Upper lobe of left lung (tissue), 6 donors: ENCODE data around the gene SEMA4D. TPM values are rescaled to one million over a fixed set of nuclear protein-coding genes. Genes with fewer than 3 reads are reported as not detected.

Source experiments
- ATAC-seq, 2 donors: fragments of 200-7000 bp; cut with Tn5 transposase; one replicate each; pipeline ENCODE4 v1.9.1; 2022; ENCODE audit warnings: mild to moderate bottlenecking in 2 of 2, moderate library complexity in 2 of 2; ENCODE audit not compliant: low FRiP score in 2 of 2
- DNase-seq, 2 donors: peaks; one replicate each; pipeline ENCODE4 v3.0.0-alpha.2; 2019 to 2020
- H3K27ac ChIP-seq, 4 donors: fragments of 200-600 bp; sonication (generic); one replicate each; pipeline ENCODE4 v1.5.1; 2016 to 2019
- H3K27me3 ChIP-seq, 4 donors: fragments of 200-600 bp; sonication (generic); one replicate each; pipeline ENCODE4 v1.5.1; 2017 to 2019
- H3K36me3 ChIP-seq, 4 donors: fragments of 200-600 bp; sonication (generic); one replicate each; pipeline ENCODE4 v1.5.1; 2016 to 2019
- H3K4me1 ChIP-seq, 4 donors: fragments of 200-600 bp; sonication (generic); one replicate each; pipeline ENCODE4 v1.5.1; 2018 to 2019
- H3K4me3 ChIP-seq, 4 donors: fragments of 200-600 bp; sonication (generic); one replicate each; pipeline ENCODE4 v1.5.1; 2017 to 2019; ENCODE audit warnings: mild to moderate bottlenecking in 2 of 4, moderate library complexity in 1 of 4
- H3K9me3 ChIP-seq, 4 donors: fragments of 200-600 bp; sonication (generic); one replicate each; pipeline ENCODE4 v1.5.1; 2018 to 2019
- EP300 ChIP-seq, 4 donors: sonication (generic); formaldehyde crosslinking; IDR thresholded peaks; one replicate each; pipeline ENCODE4 v1.5.1; 2017; ENCODE audit warnings: antibody characterized with exemption in 4 of 4, control low read depth in 2 of 4
- POLR2A ChIP-seq, 4 donors: fragments of 450-650 bp; IDR thresholded peaks; one replicate each; pipeline ENCODE4 v1.5.1; 2016 to 2017; ENCODE audit warnings: antibody characterized with exemption in 4 of 4, mild to moderate bottlenecking in 2 of 4
- POLR2AphosphoS5 ChIP-seq, 2 donors: sonication (generic); formaldehyde crosslinking; IDR thresholded peaks; one replicate each; pipeline ENCODE4 v1.5.1; 2017; ENCODE audit warnings: antibody characterized with exemption in 2 of 2
- WGBS, 2 donors: methylation state at CpG; one replicate each; pipeline ENCODE4 v1.1.5; 2017 to 2018; 5-methylcytosine and 5-hydroxymethylcytosine counted together
- total RNA-seq, 6 donors: library from RNA; depleted of rRNA in 4 of 6; stranded (reverse); fragments of >200 nt in 4 of 6; gene quantifications; one replicate each; pipeline versions ENCODE4 v1.1.0 to v1.2.1, GENCODE V29; 2016 to 2021
- TF ChIP-seq, protein P1 (sequence below), 6 experiments: fragments of 450-650 bp in 4 of 6; fragments of 200-600 bp in 2 of 6; sonication (generic) in 2 of 6; IDR thresholded peaks; one replicate each; pipeline ENCODE4 v1.5.1; 2016 to 2019; ENCODE audit warnings: antibody characterized with exemption in 6 of 6
- donor health status: DM: no; HTN: no; CAD: no; lungs with moderate emphysema.
- donor health status: DM: no; HTN: yes; CAD: no; lungs with severe emphysema.

The SEMA4D gene
- total RNA-seq, 6 donors from 2014 or later, result 24.6 to 61.3 (median 41.8) TPM

DNA sequence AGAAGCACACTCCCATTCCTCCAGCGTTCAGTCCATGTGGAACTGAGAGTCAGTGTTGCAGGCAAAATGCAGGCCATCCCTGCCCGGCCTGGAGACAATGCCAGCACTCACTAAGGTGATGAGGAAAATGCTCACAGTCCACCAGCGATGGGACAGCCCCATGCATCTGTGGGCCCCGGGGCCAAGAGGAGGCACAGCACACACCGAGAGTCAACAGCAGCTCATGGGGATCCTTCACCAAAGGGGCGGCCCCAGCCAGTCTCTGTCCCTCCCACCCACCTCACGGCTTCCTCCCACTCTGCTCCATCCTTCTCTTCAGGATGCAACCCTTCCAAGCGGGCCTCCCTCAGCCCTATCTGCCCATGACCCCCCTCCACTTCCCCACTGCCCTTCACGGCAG lies 6.2 kb downstream of the SEMA4D start:
- TF ChIP-seq EP300 (IDR thresholded peaks at IDR 0.05) (no peak), POLR2AphosphoS5 (IDR thresholded peaks at IDR 0.05) (no peak), POLR2A (IDR thresholded peaks at IDR 0.05) (no peak)
- TF ChIP-seq, protein P1, sequence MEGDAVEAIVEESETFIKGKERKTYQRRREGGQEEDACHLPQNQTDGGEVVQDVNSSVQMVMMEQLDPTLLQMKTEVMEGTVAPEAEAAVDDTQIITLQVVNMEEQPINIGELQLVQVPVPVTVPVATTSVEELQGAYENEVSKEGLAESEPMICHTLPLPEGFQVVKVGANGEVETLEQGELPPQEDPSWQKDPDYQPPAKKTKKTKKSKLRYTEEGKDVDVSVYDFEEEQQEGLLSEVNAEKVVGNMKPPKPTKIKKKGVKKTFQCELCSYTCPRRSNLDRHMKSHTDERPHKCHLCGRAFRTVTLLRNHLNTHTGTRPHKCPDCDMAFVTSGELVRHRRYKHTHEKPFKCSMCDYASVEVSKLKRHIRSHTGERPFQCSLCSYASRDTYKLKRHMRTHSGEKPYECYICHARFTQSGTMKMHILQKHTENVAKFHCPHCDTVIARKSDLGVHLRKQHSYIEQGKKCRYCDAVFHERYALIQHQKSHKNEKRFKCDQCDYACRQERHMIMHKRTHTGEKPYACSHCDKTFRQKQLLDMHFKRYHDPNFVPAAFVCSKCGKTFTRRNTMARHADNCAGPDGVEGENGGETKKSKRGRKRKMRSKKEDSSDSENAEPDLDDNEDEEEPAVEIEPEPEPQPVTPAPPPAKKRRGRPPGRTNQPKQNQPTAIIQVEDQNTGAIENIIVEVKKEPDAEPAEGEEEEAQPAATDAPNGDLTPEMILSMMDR (IDR thresholded peaks at IDR 0.05), result no peak
- H3K4me3 ChIP-seq, result no peak overlapping the region
- no peak for ATAC-seq

DNA sequence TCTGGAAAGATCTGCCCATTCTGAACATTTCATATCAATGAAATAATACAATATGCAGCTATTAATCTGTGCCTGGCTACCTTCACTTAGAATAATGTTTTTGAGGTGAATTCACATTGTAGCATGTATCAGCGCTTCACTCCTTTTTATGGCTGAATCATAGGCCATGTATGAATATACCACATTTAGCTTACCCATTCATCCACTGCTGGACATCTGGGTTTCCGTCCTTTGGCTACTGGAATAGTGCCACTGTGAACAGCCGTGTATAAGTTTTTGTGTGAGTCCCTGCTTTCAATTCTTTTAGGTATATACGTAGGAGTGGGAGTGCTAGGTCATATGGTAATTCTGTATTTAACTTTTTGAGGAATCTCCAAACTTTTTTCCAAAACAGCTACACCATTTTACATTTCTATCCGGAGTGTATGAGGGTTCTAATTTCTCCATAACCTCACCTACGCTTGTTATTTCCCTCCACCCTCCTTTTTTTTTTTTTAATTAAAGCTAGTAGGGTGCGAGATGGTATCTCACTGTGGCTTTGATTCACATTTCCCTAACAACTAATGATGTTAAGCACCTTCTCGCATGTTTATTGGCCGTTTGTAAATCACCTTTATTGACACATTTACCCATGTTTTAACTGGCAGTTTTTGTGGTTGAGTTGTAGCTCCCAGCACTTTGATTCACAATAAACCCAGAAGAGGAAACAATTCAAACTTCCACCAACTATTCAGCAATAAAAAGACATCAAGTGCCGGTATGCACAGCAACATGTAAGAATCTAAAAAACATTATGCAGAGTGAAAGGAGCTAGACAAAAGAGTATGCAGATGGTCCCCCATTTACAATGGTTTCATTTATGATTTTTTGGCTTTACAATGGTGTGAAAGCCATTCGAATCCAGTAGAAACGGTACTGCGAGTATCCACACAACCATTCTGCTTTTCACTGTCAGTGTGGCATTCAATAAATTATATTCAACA lies 8.1 kb downstream of the SEMA4D start:
- Histone ChIP-seq H3K9me3 (no peaks in the 10 kb centered on the region), H3K4me1 (peaks cover 3 to 8% (median 4%) of the 10 kb centered on the region in 4 donors), H3K27ac (no peak overlapping the region), H3K4me3 (no peak overlapping the region), H3K27me3 (no peaks in the 10 kb centered on the region), H3K36me3 (no peaks in the 10 kb centered on the region)
- DNase-seq (no peak), ATAC-seq (no peak)
- WGBS, 2 donors, result 70 to 75% methylated on average over 13 of the region's 13 CpGs
- no peak for TF ChIP-seq POLR2A (IDR thresholded peaks at IDR 0.05)
- no peak for TF ChIP-seq EP300 (IDR thresholded peaks at IDR 0.05)
- TF ChIP-seq POLR2AphosphoS5 (IDR thresholded peaks at IDR 0.05), result no peak
- TF ChIP-seq, protein P1 (IDR thresholded peaks at IDR 0.05), result no peak

More for the DNA sequence above, 6.2 kb downstream of the SEMA4D start:
- H3K36me3 ChIP-seq, result no peaks in the 10 kb centered on the region
- no peak overlapping the region for H3K27ac ChIP-seq
- H3K9me3 ChIP-seq, result no peaks in the 10 kb centered on the region
- DNase-seq, result no peak
- H3K4me1 ChIP-seq, result peaks cover 8 to 18% (median 15%) of the 10 kb centered on the region in 4 donors
- H3K27me3 ChIP-seq, result no peaks in the 10 kb centered on the region
- WGBS, 2 donors, result 77 to 94% methylated on average over 6 to 9 of the region's 9 CpGs

DNA sequence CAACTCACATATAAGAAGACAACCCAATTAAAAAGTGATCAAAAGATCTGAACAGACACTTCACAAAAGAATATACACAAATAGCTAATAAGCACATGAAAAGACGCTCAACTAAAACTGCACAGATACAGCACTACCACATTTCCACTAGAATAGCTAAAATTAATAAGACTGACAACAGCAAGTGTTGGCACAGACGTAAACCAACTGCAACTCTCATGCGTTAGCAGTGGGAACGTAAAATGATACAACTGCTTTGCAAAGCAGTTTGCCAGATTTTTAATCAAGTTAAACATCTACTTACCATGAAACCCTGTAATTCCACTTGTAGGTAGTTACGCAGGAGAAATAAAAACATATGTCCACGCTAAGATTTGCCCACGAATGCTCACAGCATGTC lies 9.0 kb downstream of the SEMA4D start:
- Histone ChIP-seq H3K36me3 (no peaks in the 10 kb centered on the region), H3K27ac (no peak overlapping the region), H3K4me1 (peaks cover 0 to 5% (median 1%) of the 10 kb centered on the region in 4 donors), H3K9me3 (no peaks in the 10 kb centered on the region), H3K4me3 (no peak overlapping the region), H3K27me3 (no peaks in the 10 kb centered on the region)
- ATAC-seq, result no peak
- no peak for DNase-seq
- WGBS, 2 donors, result 93% methylated on average over 7 of the region's 7 CpGs
- TF ChIP-seq EP300 (IDR thresholded peaks at IDR 0.05), result no peak
- TF ChIP-seq POLR2AphosphoS5 (IDR thresholded peaks at IDR 0.05), result no peak
- TF ChIP-seq POLR2A (IDR thresholded peaks at IDR 0.05), result no peak
- TF ChIP-seq, protein P1 (IDR thresholded peaks at IDR 0.05), result no peak

DNA sequence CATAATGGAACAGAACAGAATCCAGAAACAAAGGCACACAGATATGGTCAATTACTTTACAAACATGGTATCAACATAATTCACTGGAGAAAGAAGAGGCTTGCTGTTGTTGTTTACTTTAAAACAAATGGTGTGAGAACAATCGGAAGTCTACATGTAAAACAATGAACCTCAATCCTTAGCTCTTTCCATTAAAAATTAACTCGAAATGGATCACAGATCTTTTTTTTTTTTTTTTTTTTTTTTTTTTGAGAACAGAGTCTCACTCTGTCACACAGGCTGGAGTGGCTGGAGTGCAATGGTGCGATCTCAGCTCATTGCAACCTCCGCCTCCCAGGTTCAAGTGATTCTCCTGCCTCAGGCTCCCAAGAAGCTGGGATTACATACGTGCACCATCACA lies 9.8 kb downstream of the SEMA4D start:
- TF ChIP-seq EP300 (IDR thresholded peaks at IDR 0.05) (no peak), POLR2A (IDR thresholded peaks at IDR 0.05) (no peak), POLR2AphosphoS5 (IDR thresholded peaks at IDR 0.05) (no peak)
- TF ChIP-seq, protein P1 (IDR thresholded peaks at IDR 0.05), result no peak
- H3K4me1 ChIP-seq, result peaks cover 0 to 5% (median 1%) of the 10 kb centered on the region in 4 donors
- no peaks in the 10 kb centered on the region for H3K9me3 ChIP-seq
- no peak for DNase-seq
- H3K4me3 ChIP-seq, result no peak overlapping the region
- no peak overlapping the region for H3K27ac ChIP-seq
- ATAC-seq, result no peak
- 87 to 92% methylated on average over 5 of the region's 5 CpGs for WGBS, 2 donors
- no peaks in the 10 kb centered on the region for H3K27me3 ChIP-seq
- H3K36me3 ChIP-seq, result no peaks in the 10 kb centered on the region
